ENCODE results near the gene SCN9A.
"Not testable (repeated sequence)": the region's sequence is repeated elsewhere in the genome, so short reads cannot be mapped to it uniquely, and the experiment has no call there.

Gene SCN9A

DNA sequence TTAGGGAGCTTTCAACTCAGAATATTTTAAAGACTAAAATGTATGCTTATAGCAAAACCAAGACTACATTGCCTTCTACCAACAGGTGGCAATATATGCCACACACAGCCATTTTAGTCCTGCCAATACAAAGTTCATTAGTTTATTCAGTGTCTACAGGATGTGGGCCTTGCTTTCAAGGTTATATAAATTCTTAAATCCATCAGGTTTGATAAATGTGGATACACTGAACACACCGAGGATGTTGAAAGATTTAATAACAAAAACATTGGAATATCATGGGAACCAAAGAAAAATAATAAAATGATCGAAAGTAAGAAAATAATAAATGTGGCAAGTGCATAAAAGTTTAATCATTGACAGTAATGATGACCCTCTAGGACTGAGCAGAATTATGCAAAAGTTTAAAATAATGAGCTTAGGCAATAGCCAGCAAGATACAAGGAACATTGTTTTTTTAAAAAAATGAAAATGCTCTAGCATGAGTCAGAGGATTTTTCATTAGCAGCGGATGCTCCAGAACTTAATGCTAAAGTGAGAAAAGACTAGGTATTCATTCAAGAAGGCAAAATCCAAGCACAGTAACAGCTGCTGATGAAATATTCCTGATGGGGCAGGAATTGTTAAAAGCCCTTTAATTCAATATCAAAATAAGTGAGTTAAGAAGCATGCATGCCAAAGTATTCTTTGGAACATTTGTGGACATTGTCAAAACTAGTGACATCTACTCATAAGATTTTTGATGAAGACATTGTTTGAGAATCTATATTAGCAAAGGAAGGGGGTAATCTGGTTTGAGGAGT lies 14.2 kb downstream of the SCN9A start:
- no peak overlapping the region for H3K27ac ChIP-seq (replicated peaks)
- H3K4me3 ChIP-seq (replicated peaks; ENCODE audit: insufficient read depth, low read length) = no peak overlapping the region
- TF ChIP-seq, protein P1, sequence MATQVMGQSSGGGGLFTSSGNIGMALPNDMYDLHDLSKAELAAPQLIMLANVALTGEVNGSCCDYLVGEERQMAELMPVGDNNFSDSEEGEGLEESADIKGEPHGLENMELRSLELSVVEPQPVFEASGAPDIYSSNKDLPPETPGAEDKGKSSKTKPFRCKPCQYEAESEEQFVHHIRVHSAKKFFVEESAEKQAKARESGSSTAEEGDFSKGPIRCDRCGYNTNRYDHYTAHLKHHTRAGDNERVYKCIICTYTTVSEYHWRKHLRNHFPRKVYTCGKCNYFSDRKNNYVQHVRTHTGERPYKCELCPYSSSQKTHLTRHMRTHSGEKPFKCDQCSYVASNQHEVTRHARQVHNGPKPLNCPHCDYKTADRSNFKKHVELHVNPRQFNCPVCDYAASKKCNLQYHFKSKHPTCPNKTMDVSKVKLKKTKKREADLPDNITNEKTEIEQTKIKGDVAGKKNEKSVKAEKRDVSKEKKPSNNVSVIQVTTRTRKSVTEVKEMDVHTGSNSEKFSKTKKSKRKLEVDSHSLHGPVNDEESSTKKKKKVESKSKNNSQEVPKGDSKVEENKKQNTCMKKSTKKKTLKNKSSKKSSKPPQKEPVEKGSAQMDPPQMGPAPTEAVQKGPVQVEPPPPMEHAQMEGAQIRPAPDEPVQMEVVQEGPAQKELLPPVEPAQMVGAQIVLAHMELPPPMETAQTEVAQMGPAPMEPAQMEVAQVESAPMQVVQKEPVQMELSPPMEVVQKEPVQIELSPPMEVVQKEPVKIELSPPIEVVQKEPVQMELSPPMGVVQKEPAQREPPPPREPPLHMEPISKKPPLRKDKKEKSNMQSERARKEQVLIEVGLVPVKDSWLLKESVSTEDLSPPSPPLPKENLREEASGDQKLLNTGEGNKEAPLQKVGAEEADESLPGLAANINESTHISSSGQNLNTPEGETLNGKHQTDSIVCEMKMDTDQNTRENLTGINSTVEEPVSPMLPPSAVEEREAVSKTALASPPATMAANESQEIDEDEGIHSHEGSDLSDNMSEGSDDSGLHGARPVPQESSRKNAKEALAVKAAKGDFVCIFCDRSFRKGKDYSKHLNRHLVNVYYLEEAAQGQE (IDR thresholded peaks at IDR 0.05; ENCODE audit: insufficient replicate concordance, low read depth) = no peak
- no peak for TF ChIP-seq GABPA (IDR thresholded peaks at IDR 0.05; ENCODE audit: low read depth)
- TF ChIP-seq, protein P2, sequence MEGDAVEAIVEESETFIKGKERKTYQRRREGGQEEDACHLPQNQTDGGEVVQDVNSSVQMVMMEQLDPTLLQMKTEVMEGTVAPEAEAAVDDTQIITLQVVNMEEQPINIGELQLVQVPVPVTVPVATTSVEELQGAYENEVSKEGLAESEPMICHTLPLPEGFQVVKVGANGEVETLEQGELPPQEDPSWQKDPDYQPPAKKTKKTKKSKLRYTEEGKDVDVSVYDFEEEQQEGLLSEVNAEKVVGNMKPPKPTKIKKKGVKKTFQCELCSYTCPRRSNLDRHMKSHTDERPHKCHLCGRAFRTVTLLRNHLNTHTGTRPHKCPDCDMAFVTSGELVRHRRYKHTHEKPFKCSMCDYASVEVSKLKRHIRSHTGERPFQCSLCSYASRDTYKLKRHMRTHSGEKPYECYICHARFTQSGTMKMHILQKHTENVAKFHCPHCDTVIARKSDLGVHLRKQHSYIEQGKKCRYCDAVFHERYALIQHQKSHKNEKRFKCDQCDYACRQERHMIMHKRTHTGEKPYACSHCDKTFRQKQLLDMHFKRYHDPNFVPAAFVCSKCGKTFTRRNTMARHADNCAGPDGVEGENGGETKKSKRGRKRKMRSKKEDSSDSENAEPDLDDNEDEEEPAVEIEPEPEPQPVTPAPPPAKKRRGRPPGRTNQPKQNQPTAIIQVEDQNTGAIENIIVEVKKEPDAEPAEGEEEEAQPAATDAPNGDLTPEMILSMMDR (IDR thresholded peaks at IDR 0.05; ENCODE audit: insufficient read depth, low read length) = peak; percentile 30
- H3K27me3 ChIP-seq (ENCODE audit: insufficient read depth, poor library complexity, severe bottlenecking) = peaks cover 8% of the 10 kb centered on the region
- no peak for DNase-seq (ENCODE audit: low read depth in 1 of 2, low spot score in 1 of 2)

DNA sequence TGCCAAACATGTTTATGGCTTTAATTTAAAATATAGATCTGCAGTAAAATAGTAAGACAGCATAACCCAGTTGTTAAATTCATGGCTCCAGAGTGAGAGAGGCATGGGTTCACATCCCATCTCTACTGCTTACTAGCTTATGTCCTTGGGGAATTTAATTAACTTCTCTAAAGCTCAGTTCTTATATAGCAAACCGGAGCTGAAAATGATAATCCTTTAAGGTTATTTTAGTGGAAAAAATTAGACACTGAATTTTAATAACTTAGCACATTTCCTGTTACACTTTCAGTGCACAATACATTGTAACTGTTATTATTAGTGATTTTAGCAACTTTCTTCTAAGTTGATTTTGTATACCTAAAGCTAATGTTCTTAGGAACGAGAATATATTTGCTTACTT lies 14.8 kb downstream of the SCN9A start:
- DNase-seq (ENCODE audit: low read depth in 1 of 2, low spot score in 1 of 2) = no peak
- Histone ChIP-seq H3K27ac (replicated peaks) (no peak overlapping the region), H3K4me3 (replicated peaks; ENCODE audit: insufficient read depth, low read length) (no peak overlapping the region), H3K27me3 (ENCODE audit: insufficient read depth, poor library complexity, severe bottlenecking) (peaks cover 8% of the 10 kb centered on the region)
- TF ChIP-seq SPI1 (IDR thresholded peaks at IDR 0.05; ENCODE audit: borderline replicate concordance, low read depth) (no peak), POLR2AphosphoS5 (IDR thresholded peaks at IDR 0.05; ENCODE audit: low read depth) (no peak), GABPA (IDR thresholded peaks at IDR 0.05; ENCODE audit: low read depth) (no peak)
- TF ChIP-seq, protein P1 (IDR thresholded peaks at IDR 0.05; ENCODE audit: insufficient replicate concordance, low read depth) = no peak
- TF ChIP-seq, protein P2 (IDR thresholded peaks at IDR 0.05; ENCODE audit: insufficient read depth, low read length) = no peak

DNA sequence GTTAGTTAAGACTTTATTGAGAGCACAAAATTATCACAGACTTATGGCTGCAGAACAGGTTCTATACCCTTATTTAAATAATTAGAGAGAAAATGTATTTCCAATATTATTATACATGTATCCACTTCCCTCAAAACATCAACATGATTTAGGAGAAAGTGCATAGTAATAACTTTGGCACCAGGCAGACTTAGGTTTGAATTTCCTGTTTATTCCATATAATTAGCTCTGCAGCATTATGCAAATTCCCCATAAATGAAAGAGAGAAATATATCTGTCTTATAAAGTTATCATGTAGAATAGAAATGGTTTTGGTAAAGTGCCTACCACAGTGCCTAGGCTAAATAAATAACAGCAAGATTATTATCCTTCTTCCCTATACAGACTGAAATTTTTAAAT lies 15.3 kb downstream of the SCN9A start:
- TF ChIP-seq POLR2AphosphoS5 (IDR thresholded peaks at IDR 0.05; ENCODE audit: low read depth) = no peak
- TF ChIP-seq, protein P2 (IDR thresholded peaks at IDR 0.05; ENCODE audit: insufficient read depth, low read length) = no peak
- no peak for TF ChIP-seq SPI1 (IDR thresholded peaks at IDR 0.05; ENCODE audit: borderline replicate concordance, low read depth)
- TF ChIP-seq GABPA (IDR thresholded peaks at IDR 0.05; ENCODE audit: low read depth) = no peak
- TF ChIP-seq, protein P1 (IDR thresholded peaks at IDR 0.05; ENCODE audit: insufficient replicate concordance, low read depth) = no peak
- Histone ChIP-seq H3K27me3 (ENCODE audit: insufficient read depth, poor library complexity, severe bottlenecking) (peaks cover 8% of the 10 kb centered on the region), H3K27ac (replicated peaks) (no peak overlapping the region), H3K4me3 (replicated peaks; ENCODE audit: insufficient read depth, low read length) (no peak overlapping the region)
- no peak for DNase-seq (ENCODE audit: low read depth in 1 of 2, low spot score in 1 of 2)

DNA sequence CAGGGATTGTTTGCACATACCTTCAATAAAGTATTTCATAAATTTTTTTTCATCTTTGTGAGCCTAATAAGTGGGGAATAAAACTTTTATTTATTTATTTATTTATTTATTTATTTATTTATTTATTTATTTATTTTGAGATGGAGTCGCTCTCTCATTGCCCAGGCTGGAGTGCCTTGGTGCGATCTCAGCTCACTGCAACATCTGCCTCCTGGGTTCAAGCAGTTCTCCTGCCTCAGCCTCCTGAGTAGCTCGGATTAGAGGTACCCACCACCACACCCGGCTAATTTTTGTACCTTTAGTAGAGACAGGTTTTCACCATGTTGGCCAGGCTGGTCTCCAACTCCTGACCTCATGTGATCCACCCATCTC lies 17.8 kb downstream of the SCN9A start:
- not testable (repeated sequence) for H3K27me3 ChIP-seq (ENCODE audit: insufficient read depth, poor library complexity, severe bottlenecking); H3K4me3 ChIP-seq (replicated peaks; ENCODE audit: insufficient read depth, low read length); H3K27ac ChIP-seq (replicated peaks); DNase-seq (ENCODE audit: low read depth in 1 of 2, low spot score in 1 of 2)
